Stimulated activated CD8-positive, alpha-beta memory T cell treated with anti-CD3 and anti-CD28 coated beads, Interleukin-7, amount 100 ng/mL, for 1 hour (primary cell): ENCODE results near the gene TBC1D17.

Experiments
- DNase-seq, 2 donors: peaks; one replicate each; pipeline ENCODE4 v3.0.0-alpha.2; 2020; ENCODE audit warnings: low read depth in 2 of 2

The TBC1D17 gene

GRCh38 chr19:49848938-49849337 is 28.6 kb upstream of the TBC1D17 start:
- DNase-seq, result no peak

- no peak for DNase-seq
Observed at GRCh38 chr19:49849433-49850220, 27.9 kb upstream of the TBC1D17 start.

- no peak for DNase-seq
Observed at GRCh38 chr19:49850221-49850486, 27.3 kb upstream of the TBC1D17 start.

- DNase-seq, result peak; percentile 73 to 76
Observed at GRCh38 chr19:49850487-49851342, 26.8 kb upstream of the TBC1D17 start, which contains the start of gene PTOV1. Gene PTOV1, plus strand, starts transcription at chr19:49851159.

GRCh38 chr19:49851456-49852259 is 25.8 kb upstream of the TBC1D17 start:
- peak in 1 of 2 donors; percentile 7 for DNase-seq

GRCh38 chr19:49852631-49853126 is 24.8 kb upstream of the TBC1D17 start:
- DNase-seq, result no peak

- no peak for DNase-seq
Observed at GRCh38 chr19:49853852-49854377, 23.6 kb upstream of the TBC1D17 start.

GRCh38 chr19:49854378-49855263 is 22.9 kb upstream of the TBC1D17 start:
- no peak for DNase-seq

GRCh38 chr19:49855277-49855675 is 22.2 kb upstream of the TBC1D17 start:
- no peak for DNase-seq

- DNase-seq, result no peak
Observed at GRCh38 chr19:49855676-49856573, 21.6 kb upstream of the TBC1D17 start.

GRCh38 chr19:49856574-49857021 is 20.9 kb upstream of the TBC1D17 start:
- DNase-seq, result no peak

GRCh38 chr19:49857061-49857837 is 20.3 kb upstream of the TBC1D17 start:
- DNase-seq, result no peak

GRCh38 chr19:49857838-49858087 is 19.7 kb upstream of the TBC1D17 start:
- DNase-seq, result no peak

- no peak for DNase-seq
Observed at GRCh38 chr19:49858088-49858985, 19.2 kb upstream of the TBC1D17 start.

- no peak for DNase-seq
Observed at GRCh38 chr19:49859682-49860335, 17.7 kb upstream of the TBC1D17 start.

GRCh38 chr19:49860336-49861102 is 17.0 kb upstream of the TBC1D17 start:
- DNase-seq, result no peak

- DNase-seq, result no peak
Observed at GRCh38 chr19:49861107-49861506, 16.4 kb upstream of the TBC1D17 start.
